Small intestine (tissue), 7 donors: Measurements from ENCODE around the gene ZNF664. TPM values are rescaled to one million over a fixed set of nuclear protein-coding genes. Genes with fewer than 3 reads are reported as not detected.

Experiments used
- DNase-seq, 2 donors: peaks; one replicate each; pipeline versions ENCODE4 v3.0.0 to v3.0.0-alpha.2; 2013
- FAIRE-seq: peaks from 2 replicates; lab custom pipeline; 2012; peaks lifted over from hg19 to GRCh38; lab: Jason Lieb, UNC
- H3K27ac ChIP-seq, 3 donors: one replicate each; pipeline ENCODE4 v1.5.1; 2013; ENCODE audit warnings: low read length in 2 of 3, mild to moderate bottlenecking in 2 of 3, control low read depth in 1 of 3, inconsistent platforms in 1 of 3, low read depth in 1 of 3, moderate library complexity in 1 of 3
- H3K27me3 ChIP-seq, 3 donors: one replicate each; pipeline ENCODE4 v1.6.1; 2013; ENCODE audit warnings: low read length in 3 of 3, inconsistent platforms in 1 of 3; ENCODE audit not compliant: control insufficient read depth in 3 of 3, insufficient read depth in 3 of 3
- H3K36me3 ChIP-seq, 3 donors: one replicate each; pipeline ENCODE4 v1.6.1; 2013; ENCODE audit warnings: low read length in 3 of 3, inconsistent platforms in 1 of 3, low read depth in 1 of 3, mild to moderate bottlenecking in 1 of 3, moderate library complexity in 1 of 3; ENCODE audit not compliant: control insufficient read depth in 3 of 3, insufficient read depth in 2 of 3
- H3K4me1 ChIP-seq, 3 donors: one replicate each; pipeline ENCODE4 v1.6.1; 2013; ENCODE audit warnings: low read length in 2 of 3, inconsistent platforms in 1 of 3, low read depth in 1 of 3, mild to moderate bottlenecking in 1 of 3, moderate library complexity in 1 of 3; ENCODE audit not compliant: control insufficient read depth in 3 of 3, insufficient read depth in 2 of 3
- H3K4me3 ChIP-seq, 3 donors: one replicate each; pipeline ENCODE4 v1.5.1; 2013; ENCODE audit warnings: low read length in 3 of 3, control low read depth in 1 of 3, inconsistent platforms in 1 of 3, low read depth in 1 of 3, mild to moderate bottlenecking in 1 of 3, moderate library complexity in 1 of 3
- H3K9me3 ChIP-seq, 2 donors: one replicate each; pipeline ENCODE4 v1.6.1; 2013; ENCODE audit warnings: low read depth in 1 of 2, low read length in 1 of 2; ENCODE audit not compliant: control insufficient read depth in 2 of 2, insufficient read depth in 1 of 2
- WGBS, 3 donors: extraction: QIAGEN DNeasy Blood & Tissue Kit; methylation state at CpG; one replicate each; pipeline ENCODE4 v1.1.7; 2013; 5-methylcytosine and 5-hydroxymethylcytosine counted together
- polyA plus RNA-seq, 4 donors: library from polyadenylated mRNA; stranded (reverse) in 3 of 4; unstranded in 1 of 4; fragments of 200-250 nt in 3 of 4; fragments of 120-200 nt in 1 of 4; gene quantifications; one replicate each; pipeline versions ENCODE4 v1.2.1 to v1.2.3, GENCODE V29; 2013
- donor health status: healthy with polysubstance abuse.
- donor health status: control.
- donor health status: control.
- donor health status: Bipolar disorder and iron deficiency.
- donor health status: healthy.

Gene ZNF664
- polyA plus RNA-seq, 4 donors, result 59.9 to 147 (median 92.4) TPM

DNA sequence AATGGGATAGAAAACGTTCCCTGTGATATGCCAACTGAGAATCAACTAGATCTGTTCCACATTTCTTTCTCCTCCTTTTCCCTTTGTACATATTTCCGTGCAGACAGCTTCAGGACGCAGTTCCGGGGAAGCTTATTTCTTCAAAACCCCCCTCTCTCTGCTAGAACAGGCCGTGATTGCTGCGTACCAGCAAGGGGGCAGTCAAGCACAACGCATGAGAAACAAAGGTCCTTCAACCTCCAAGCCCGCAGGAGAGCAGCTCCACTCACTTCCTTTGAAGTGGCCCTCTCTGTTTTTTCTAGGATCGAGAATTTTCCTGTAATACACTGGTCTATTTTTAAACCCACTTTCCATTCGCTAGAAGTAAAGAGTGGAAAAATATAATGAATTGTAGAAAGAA is 80.8 kb downstream of the ZNF664 start:
- no peaks in the 10 kb centered on the region for H3K4me1 ChIP-seq
- DNase-seq (peak; percentile 30 to 79), FAIRE-seq (no peak)
- H3K27me3 ChIP-seq, result no peaks in the 10 kb centered on the region
- 17 to 34% (median 27%) methylated on average over 10 of the region's 10 CpGs for WGBS, 3 donors
- no peak overlapping the region for H3K27ac ChIP-seq
- no peaks in the 10 kb centered on the region for H3K9me3 ChIP-seq
- H3K4me3 ChIP-seq, result no peak overlapping the region
- H3K36me3 ChIP-seq, result no peaks in the 10 kb centered on the region

DNA sequence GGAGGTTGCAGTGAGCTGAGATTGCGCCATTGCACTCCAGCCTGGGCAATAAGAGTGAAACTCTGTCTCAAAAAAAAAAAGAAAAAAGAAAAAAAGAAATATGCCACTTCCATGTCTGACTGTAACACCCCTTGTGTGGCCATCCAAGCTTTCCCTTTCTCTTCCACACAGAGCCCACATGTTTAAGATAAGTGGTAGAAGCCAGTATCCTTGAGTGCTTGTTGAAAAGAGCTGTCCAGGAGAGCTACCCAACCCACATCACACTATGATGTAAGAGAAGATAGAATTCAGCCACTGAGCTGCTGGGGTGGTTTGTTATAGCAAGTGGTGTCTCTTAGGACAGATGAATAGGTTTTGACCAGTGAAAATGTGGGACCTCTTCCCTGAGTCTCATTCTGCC is 82.1 kb downstream of the ZNF664 start:
- no peak for FAIRE-seq

DNA sequence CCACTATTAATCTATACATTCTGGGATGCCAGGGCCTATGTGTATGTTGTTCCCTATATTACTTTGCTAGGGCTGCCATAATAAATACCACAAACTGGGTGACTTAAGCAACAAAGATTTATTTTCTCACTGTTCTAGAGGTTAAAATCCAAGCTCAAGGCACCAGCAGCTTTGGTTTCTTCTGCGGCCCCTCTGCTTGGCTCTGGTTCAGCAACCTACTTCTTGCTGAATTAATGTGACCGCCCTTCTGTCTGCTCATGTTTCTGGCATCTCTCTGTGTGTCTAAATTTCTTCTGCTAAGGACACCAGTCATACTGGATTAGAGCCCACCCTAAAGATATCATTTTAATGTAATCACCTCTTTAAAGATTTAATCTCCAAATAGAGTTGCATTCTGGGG is 84.7 kb downstream of the ZNF664 start:
- FAIRE-seq, result no peak
- DNase-seq, result no peak
- Histone ChIP-seq H3K4me3 (no peak overlapping the region), H3K4me1 (no peaks in the 10 kb centered on the region), H3K27me3 (peaks cover 0 to 2% (median 0%) of the 10 kb centered on the region in 3 donors), H3K36me3 (no peaks in the 10 kb centered on the region), H3K9me3 (peaks cover 0 to 3% of the 10 kb centered on the region in 2 donors), H3K27ac (no peak overlapping the region)
- WGBS, 3 donors, result 79 to 98% (median 93%) methylated on average over 2 of the region's 2 CpGs

More for the DNA sequence above, 82.1 kb downstream of the ZNF664 start:
- DNase-seq, result no peak
- Histone ChIP-seq H3K27ac (no peak overlapping the region), H3K4me1 (no peaks in the 10 kb centered on the region), H3K27me3 (peaks cover 0 to 2% (median 0%) of the 10 kb centered on the region in 3 donors), H3K36me3 (no peaks in the 10 kb centered on the region), H3K9me3 (peaks cover 0 to 3% of the 10 kb centered on the region in 2 donors), H3K4me3 (no peak overlapping the region)
- WGBS, 3 donors, result 67% methylated on average over 1 of the region's 1 CpG; no CpG with 5 or more reads in 1 of the 3 donors

DNA sequence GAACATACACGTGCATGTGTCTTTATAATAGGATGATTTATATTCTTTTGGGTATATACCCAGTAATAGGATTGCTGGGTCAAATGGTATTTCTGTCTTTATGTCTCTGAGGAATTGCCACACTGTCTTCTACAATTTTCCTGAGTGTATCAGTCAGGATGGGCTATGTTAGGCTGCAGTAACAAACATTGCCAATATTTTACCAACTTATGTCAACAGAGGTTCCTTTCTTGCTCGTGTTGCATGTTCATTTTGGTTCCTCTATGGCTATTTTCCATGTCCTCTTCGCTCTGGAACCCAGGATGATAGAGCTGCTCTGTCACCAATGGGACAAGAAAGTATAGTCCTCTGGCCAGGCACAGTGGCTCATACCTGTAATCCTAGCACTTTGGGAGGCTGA is 86.7 kb downstream of the ZNF664 start:
- Histone ChIP-seq H3K27me3 (peaks cover 0 to 2% (median 0%) of the 10 kb centered on the region in 3 donors), H3K9me3 (peaks cover 0 to 3% of the 10 kb centered on the region in 2 donors), H3K27ac (no peak overlapping the region), H3K36me3 (peaks cover 0 to 2% (median 0%) of the 10 kb centered on the region in 3 donors), H3K4me1 (no peaks in the 10 kb centered on the region), H3K4me3 (no peak overlapping the region)
- WGBS, 3 donors, result 86 to 93% (median 86%) methylated on average over 3 of the region's 3 CpGs
- FAIRE-seq (no peak), DNase-seq (no peak)

Other genes with a start within 250 kb of the ZNF664 start
- under 1 TPM in 3 of 4 donors, not detected in 1; 0.22 to 0.50 (median 0.45) TPM for gene DNAH10, start 210.9 kb upstream of the ZNF664 start, polyA plus RNA-seq
- gene CCDC92, start 384 bp upstream of the ZNF664 start, polyA plus RNA-seq, result 10 to 100 TPM; 21.1 to 33.5 (median 29.2) TPM